CD4-positive, alpha-beta T cell treated with Interleukin-4 for 4 hours (primary cell): ENCODE data around the gene UCKL1.
"Not testable (repeated sequence)": the region's sequence is repeated elsewhere in the genome, so short reads cannot be mapped to it uniquely, and the experiment has no call there.

Experiments used
- DNase-seq: peaks from one replicate; pipeline ENCODE4 v3.0.0-alpha.2; 2020

Gene UCKL1

GRCh38 chr20:63972312-63973159 lies 16.3 kb upstream of the UCKL1 start:
- no peak for DNase-seq

- not testable (repeated sequence) for DNase-seq
Measured at GRCh38 chr20:63971960-63972311, 15.7 kb upstream of the UCKL1 start.

- no peak for DNase-seq
Measured at GRCh38 chr20:63970714-63971431, 14.7 kb upstream of the UCKL1 start.

GRCh38 chr20:63969838-63970713 lies 13.9 kb upstream of the UCKL1 start, which contains the start of gene ZNF512B:
Gene ZNF512B, minus strand, starts transcription at chr20:63969930. Its CDS starts 1,980 bp downstream, at chr20:63967950.
- peak; percentile 56 for DNase-seq

GRCh38 chr20:63968928-63969760 lies 12.9 kb upstream of the UCKL1 start:
- DNase-seq: no peak

GRCh38 chr20:63968136-63968927 lies 12.1 kb upstream of the UCKL1 start:
- DNase-seq: no peak

- no peak for DNase-seq
Measured at GRCh38 chr20:63967330-63968135, 11.3 kb upstream of the UCKL1 start.

- DNase-seq: no peak
Measured at GRCh38 chr20:63966944-63967322, 10.7 kb upstream of the UCKL1 start.

GRCh38 chr20:63966172-63966943 lies 10.1 kb upstream of the UCKL1 start:
- no peak for DNase-seq

- DNase-seq: no peak
Measured at GRCh38 chr20:63964412-63964811, 8.2 kb upstream of the UCKL1 start.

- no peak for DNase-seq
Measured at GRCh38 chr20:63963784-63964301, 7.6 kb upstream of the UCKL1 start.

- no peak for DNase-seq
Measured at GRCh38 chr20:63963348-63963741, 7.1 kb upstream of the UCKL1 start.

GRCh38 chr20:63962426-63963347 lies 6.5 kb upstream of the UCKL1 start:
- no peak for DNase-seq

- DNase-seq: no peak
Measured at GRCh38 chr20:63961664-63962425, 5.6 kb upstream of the UCKL1 start.

- DNase-seq: not testable (repeated sequence)
Measured at GRCh38 chr20:63960654-63961621, 4.7 kb upstream of the UCKL1 start.

- DNase-seq: no peak
Measured at GRCh38 chr20:63959699-63960075, 3.5 kb upstream of the UCKL1 start.
